H4 (cell line): ENCODE data around the gene NR1I3. TPM values are rescaled to one million over a fixed set of nuclear protein-coding genes. Genes with fewer than 3 reads are reported as not detected.
"Not testable (repeated sequence)": the region's sequence is repeated elsewhere in the genome, so short reads cannot be mapped to it uniquely, and the experiment has no call there.

Source experiments
- DNase-seq: peaks from one replicate; pipeline ENCODE4 v3.0.0-alpha.2; 2015; ENCODE audit warnings: low spot score
- total RNA-seq: library from RNA; depleted of rRNA; stranded (reverse); fragments of >200 nt; shearing (Covaris generic); gene quantifications from 2 replicates; pipeline ENCODE4 v1.2.3, GENCODE V29; 2014; rRNA removed

Gene NR1I3
- total RNA-seq, result not detected in 2 replicates

- DNase-seq, result no peak
Measured at GRCh38 chr1:161238039-161238473, at the start of gene NR1I3. TSS of gene NR1I3 (minus strand) at chr1:161238203. CDS start at chr1:161236565, 1,638 bp downstream.

GRCh38 chr1:161287482-161288054 lies 49.6 kb upstream of the NR1I3 start:
- DNase-seq, result no peak

DNA sequence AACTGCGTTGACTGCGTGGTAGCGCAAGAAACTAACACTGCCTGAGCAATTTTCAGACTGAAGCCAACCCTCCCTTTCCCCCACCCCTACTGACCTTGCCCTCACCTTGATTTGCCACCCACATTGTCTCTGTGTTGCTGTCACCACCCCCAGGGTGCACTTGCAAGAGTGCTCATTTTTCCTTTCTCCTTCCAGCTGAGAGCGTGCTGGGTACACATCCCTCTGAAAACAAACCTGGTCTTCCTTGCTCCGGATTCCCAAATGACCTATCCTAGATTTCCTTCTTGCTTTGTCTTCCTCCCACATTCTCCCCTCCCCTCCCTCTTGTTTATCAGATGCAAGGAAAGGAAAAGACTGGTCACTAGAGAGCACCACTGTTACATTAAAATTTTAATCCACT lies 47.5 kb upstream of the NR1I3 start:
- DNase-seq, result no peak

DNA sequence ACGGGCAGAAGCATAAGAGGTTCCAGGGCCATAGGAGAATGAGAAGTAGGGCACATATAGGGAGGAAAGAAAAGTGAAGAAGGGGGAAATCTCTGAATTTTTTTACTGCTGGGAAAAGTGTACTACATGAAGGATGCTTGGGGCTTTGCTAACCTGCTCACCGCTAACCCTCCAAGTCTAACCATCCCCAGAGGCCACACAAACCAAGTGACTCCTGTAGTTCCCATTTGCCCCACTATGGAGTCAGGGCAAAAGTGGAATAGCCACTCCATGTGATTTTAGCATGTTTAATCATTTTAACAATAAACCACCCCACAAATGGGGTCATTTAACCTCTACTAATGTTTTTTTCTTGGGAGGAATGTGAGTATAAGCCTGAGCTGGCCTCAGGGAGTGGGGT lies 47.1 kb upstream of the NR1I3 start:
- DNase-seq, result no peak

DNA sequence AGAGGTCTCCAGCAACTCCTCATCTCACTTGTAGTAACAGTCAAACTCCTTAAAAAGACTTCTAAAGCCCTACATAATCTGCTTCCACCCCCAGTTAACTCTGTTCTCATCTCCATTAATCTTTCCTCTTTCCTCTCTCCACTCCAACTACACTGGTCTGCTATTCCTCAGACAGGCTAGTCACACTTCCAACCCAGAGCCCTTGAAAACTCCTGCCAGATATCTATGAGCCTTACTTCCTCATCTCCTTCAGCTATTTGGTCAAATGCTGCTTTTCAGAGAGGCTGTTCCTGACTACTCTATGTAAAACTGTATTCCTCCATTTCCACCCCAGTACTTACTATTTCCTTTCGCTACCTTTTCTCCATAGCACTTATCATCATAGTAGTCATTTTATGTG lies 45.0 kb upstream of the NR1I3 start:
- no peak for DNase-seq

DNA sequence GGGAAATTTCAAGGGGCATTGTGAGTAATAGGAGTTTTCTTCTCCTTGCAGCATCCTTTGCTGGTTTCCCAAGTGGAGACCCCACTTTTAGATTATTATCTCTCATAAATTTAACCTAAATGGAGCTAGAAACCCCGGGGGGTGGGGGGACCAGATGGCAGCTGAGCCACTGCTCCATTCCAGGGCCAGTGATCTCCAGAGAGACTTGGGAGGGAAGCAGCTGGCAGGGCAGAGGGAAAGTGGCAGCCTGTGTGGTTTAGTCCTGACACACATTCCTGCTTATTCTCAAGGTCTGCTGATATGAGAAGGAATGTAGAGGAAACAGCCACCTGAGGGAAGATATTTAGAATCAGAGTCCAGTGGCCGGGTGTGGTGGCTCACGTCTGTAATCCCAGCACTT lies 36.9 kb upstream of the NR1I3 start:
- DNase-seq, result no peak

DNA sequence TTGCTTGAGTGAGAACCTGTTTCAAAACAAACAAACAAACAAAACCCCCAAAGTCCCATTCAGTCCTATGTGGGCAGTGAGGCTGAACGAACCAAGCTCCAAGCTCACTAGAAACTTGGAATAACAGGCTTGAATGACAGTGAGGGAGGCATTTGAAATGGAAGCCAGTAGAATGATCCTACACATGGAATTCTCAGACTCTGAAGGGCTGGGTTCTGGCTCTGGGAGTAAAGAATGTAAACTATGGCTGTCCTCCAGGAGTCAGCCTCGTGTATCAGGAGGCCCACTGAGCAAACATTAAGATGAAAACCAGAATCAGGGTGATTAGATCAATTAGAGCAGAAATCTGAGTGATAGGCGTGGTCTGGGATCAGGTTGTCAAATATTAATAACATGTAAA lies 35.4 kb upstream of the NR1I3 start:
- no peak for DNase-seq

DNA sequence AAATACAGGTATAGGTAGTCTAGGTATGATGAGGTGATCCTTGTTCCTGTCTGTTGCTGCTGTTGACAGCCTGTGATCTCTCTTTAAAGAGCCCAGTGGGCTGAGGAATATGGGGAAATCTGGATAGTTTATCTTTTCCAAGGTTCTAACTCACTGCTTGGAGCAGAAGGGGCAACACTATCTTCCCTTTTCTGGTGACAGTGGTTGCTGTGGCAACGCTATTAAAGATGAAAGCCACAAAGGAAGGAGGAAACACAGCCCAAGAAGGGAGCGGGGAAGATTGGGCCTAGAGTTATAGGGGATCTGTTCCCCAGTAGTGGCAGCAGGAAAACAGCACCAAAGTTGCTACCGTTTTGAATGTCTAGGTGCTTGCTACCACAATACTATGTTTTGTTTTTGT lies 29.3 kb upstream of the NR1I3 start:
- DNase-seq, result no peak

- no peak for DNase-seq
Measured at GRCh38 chr1:161266836-161267235, 28.8 kb upstream of the NR1I3 start.

DNA sequence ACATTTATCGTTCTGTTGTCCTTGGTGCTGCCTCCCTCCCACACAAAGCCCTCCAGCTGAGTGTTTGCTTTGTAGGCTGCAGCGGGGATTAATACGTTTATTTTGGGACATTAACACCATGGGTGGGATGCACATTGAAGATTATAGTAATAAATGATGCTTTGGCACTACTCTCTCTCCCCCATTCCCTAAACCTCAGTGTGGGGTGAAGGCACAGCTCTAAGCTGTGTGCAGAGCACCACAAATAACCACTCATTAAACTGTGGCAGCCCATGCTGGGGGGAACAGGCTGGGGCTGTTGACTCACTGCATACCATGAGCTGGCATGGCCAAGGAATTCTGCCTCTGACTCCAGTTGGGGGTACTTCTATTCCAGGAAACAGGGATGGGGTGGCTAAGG lies 28.2 kb upstream of the NR1I3 start:
- DNase-seq, result no peak

DNA sequence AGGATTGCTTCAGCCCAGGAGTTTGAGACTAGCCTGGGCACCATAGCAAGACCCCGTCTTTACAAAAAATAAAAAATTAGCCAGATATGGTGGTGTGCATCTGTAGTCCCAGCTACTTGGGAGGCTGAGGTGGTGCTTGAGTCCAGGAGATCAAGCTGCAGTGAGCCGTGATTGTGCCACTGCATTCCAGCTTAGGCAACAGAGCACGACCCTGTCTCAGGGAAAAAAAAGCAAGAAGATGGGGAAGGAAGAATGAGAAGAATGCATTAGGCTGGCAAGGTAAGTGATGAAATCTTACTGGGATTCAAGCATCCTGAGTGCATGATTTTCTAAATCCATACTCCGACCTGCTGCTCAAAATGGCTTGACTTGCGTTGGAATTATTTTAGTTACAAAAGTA lies 27.3 kb upstream of the NR1I3 start:
- no peak for DNase-seq

DNA sequence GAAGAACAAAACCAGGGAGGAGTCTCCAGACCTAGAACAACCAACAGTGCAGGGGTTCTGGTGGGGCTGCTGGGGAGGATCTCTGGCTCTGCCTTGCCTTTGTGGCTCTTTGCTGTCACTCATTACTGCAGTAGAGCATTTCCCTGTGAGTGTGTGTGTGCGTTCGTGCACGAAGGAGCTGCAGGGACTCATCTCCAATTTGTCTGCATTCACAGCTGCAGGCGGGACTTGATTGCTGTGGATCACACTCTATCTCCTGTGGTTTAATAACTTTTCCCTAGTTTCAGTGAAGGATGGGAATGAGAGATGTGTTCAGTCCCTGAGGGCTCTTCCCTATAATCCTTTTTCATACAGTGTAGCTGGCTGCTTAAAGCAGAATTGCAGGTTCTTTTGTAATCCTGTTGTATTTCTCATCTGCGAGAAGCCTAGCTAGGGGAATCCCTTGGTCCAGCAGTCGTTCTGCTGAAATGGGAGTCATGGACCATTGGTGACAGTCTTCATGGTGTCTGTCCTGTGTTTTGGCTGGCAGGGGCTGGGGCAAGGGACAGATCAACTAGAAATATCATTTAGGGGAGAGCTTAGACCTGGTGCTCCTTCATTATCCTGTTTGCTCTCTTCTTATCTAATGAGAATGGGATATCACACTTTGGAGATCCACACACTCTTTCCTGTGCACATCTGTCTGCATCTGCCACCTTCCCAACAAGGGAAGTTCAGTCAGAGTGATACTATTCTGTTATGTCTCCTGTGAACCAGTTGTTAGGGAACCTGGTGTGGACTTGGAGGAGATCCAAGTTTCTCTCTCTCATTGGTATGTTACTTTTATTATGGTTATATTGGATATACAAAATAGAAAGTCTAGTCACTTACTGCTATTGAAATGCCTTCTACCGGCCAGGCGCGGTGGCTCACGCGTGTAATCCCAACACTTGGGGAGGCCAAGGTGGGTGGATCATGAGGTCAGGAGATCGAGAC lies 23.5 kb upstream of the NR1I3 start:
- DNase-seq, result no peak

DNA sequence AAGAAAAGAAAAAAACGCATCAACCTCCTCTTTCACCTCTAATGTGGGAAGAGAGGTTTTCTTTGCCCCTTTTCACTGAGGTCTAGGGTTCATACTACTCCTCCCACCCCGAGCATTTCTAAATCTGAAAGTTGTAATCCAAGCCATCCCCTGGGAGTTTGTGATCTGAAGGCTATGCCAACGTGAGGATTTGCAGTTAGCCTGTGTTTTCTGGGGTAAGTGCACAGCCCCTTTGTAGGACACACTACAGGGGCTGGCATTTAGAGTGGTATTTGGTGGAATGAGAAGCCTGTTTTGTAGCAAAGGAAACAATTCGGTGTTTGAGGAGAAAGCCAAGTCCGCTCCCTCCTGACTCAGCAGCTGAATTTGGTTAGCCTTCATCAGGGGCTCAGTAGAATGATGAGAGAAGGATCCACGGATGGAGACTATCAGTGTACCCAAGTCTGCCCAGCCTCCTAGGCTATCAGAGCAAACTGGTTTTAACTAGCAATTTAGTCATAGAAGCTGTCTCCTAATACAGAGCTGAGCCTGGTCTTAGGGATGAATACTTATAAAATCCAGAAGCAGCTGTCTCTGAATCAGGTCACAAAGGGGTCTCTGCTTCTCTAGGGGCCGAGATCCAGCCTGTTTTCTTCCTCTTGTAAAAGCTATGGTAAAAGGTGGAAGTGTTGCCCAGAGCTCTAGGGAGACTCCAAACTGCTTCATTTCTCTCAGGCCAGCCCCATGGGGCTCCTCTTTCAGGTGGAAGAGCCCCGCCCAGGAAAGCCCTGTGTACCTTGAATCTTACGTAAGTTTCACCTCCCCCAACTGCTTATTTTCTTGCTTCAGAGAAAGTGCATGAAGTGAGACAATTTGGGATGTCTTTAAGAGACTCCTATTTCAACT lies 22.6 kb upstream of the NR1I3 start:
- no peak for DNase-seq

DNA sequence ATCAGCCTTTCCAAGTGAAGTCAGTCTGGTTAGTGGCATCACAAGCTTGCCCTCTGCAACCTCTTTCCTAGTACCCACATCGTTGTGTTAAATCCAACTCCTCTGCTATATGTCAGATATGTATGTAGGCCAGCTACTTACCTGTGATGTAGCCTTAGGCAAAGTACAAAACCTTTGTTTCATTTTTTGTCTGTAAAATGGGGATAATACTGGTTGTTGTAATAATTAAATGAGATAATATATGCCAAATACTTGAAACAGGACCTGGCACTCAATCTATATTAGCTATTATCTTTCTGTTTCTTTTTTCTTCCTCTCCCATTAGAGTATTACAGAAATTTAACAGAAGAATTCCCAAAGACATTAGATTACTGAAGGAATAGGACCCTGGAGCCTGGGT lies 21.8 kb upstream of the NR1I3 start:
- no peak for DNase-seq

DNA sequence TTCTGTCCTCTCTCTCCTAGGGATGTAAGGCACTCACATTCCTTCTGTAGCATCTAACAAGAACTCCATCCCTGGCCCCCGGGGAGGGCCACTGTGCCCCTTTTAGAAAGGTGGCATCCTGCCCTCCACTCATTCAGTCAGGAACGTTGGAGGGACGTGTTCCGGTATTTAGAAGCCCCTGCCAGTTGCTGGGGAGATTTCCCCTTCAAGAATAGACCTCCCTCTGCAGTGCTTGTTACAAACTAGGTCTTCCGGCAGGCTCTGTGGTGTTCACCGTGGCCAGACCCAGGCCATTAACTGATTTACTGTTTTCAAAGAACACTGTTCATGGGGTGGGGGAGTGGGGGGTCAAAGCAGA lies 21.3 kb upstream of the NR1I3 start:
- no peak for DNase-seq

DNA sequence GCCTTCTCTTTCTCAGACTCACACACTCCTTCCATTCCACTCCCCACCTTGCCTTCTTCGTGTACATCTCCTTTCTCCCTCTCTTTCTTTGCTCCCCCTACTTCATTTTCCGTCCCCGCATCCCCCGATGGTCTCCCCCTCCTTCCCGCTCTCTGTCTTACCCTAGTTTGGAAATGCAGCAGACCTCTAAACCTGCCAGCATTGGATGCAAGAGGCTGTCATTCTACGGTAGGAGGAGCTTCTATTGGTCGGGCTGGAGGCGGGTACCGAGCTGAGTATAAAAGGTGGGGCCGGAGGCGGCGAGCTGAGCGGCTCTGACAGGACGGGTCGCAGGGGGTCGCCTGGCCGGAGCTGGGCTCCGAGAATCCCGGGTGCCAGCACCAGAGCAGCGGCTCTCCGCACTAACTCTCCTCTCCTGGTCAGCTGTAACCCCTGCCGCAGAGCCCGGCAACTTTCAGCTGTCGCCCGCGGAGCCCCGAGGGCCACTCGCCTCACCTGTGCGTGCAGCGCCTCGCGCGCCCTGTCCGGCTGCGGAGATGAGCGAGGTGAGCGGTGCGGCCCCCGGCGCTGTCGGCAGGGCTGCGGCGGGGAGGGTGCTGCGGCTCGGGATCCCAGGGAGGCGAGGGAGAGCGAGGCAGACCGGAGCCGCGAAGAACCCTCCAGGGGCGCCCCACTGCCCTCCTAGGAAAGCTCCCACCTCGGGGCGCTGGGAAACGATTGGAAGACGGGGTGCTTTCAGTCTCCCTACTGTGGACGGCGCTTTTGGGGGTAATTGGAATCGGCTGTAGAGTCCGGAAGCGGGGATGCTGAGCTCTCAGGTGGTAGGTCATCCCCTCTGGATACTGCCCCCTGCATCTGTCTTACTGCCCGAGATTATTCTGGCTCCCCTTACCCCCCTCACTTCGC lies 20.7 kb upstream of the NR1I3 start, which contains the start of gene PCP4L1:
TSS of gene PCP4L1 (plus strand) at position 307 of the 906 bp plus-strand sequence. CDS start at position 537, 230 bp downstream.
- DNase-seq, result no peak

DNA sequence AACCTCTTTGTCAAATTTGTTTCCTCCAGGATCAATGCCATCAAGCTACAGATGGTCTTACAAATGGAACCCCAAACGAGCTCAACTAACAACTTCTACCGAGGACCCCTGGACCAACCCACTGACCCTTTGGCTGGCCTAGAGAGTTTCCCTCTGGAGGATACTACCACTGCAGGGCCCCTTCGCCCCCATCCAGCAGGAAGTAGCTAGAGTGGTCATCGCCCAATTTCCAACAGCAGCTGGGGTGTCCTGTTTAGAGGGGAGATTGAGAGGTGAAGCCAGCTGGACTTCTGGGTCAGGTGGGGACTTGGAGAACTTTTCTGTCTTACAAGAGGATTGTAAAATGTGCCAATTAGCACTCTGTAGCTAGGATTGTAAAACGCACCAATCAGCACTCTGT lies 19.1 kb upstream of the NR1I3 start:
- DNase-seq, result not testable (repeated sequence)

GRCh38 chr1:161255955-161256520 lies 18.0 kb upstream of the NR1I3 start:
- DNase-seq, result not testable (repeated sequence)

DNA sequence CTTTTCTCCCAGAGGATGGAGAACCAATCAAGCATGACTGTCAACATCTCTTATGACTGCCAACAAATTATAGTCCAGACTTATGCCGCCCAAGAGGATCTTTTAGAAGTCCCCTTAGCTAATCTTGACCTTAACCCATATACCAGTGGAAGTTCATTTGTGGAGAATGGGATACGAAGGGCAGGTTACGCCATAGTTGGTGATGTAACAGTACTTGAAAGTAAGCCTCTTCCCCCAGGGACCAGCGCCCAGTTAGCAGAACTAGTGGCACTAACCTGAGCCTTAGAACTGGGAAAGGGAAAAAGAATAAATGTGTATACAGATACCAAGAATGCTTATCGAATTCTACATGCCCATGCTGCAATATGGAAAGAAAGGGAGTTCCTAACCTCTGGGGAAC lies 17.3 kb upstream of the NR1I3 start:
- DNase-seq, result not testable (repeated sequence)

- DNase-seq, result no peak
Measured at GRCh38 chr1:161251579-161251978, 13.6 kb upstream of the NR1I3 start.

GRCh38 chr1:161250829-161251228 lies 12.8 kb upstream of the NR1I3 start:
- no peak for DNase-seq
